Suppressor macrophage treated with lipopolysaccharide for 4 hours (primary cell): ENCODE results near the gene PLBD2.
A peak's percentile ranks its signal among the peaks of the same experiment; 100 is the strongest.

Experiments used
- DNase-seq: peaks from one replicate; pipeline ENCODE4 v3.0.0-alpha.2; 2020

PLBD2 gene

DNA sequence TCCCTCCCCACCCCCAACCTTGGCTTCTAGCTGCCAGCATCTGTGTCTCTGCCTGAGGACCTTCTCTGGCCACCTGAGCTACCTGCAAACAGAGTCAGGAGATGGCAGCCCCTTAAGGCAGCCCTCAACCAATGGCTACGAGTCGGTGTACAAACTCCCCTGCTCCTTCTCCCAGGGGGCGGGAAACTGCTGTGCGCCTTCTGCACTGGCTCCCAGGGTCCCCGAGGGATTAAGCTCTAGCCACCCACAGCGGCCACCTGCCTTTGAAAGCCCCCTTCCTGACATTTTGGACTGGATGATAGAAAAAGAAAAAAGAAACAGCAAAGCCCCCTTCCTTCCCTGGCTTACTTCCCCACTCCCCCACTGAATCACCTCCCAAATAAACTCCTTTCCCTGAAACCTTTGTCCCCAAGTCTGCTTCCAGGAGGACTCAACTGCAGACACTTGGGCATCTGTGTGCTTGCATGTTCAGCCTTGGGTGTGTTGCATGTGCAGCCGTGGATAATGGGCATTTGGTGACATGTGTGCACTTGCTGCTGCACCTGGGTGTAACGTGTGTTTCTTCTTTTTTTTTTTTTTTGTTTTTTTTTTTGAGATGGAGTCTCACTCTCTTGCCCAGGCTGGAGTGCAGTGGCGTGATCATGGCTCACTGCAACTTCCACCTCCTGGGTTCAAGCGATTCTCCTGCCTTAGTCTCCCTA, 39.3 kb downstream of the PLBD2 start:
- no peak for DNase-seq

DNA sequence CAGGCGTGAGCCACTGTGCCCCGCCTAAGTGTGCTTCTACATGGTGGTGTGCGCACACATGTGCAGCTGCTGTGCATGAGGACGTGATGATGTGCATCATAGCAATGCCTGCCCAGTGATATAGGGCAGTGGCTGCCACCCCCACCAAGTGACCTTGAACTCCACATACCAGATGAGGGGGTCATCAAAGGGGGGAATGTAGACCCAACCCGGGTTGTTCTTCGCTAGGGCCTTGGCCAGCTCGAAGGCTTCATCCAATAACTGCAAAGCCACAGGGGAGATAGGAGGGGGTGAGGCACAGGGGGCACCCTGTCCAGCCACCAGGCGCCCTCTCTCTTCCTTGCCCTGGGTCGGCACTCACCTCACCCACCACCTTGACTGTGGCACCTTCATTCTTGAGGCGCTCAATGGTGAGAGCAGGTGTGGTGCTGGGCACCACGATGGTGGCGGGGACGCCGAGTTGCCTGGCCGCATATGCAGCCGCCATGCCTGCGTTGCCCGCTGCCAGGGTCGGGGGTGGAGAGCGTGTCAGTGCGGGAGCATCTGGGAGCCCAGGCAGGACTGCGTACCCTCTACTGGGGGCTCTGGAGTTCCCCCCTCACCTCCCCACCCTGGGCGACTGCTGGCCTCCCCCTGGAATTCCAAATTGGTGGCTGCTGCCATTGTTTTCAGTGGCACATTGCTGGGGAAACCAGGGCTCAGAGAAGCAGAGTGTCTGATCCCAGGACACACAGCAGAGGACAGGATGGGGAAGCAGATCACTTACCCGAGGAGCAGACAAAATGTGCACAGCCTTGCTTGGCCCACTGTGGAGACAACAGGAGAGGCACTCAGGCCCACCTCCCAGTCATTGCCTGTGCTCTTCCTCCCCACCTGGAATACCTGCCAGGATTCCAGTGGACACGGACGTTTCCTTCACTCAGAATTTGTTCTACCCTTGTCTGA, 40.2 kb downstream of the PLBD2 start:
- DNase-seq: no peak

DNA sequence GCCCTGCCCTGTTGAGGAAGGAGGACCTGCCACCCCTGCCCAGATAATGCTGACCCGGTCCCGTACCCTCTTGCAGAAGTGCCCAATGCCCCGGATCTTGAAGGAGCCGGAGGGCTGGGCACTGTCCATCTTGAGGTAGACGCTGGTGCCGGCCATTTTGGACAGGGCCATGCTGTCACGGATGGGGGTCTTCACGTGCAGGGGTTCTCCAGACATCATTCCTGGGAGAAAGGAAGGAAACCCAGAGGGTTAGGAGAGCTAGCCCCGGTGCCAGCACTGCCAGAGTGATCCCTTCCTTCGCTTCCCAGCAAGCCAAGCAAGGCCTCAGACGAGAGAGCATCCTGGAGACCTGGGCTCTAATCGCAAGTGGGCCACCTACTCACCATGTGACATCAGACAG, 41.1 kb downstream of the PLBD2 start:
- no peak for DNase-seq

DNA sequence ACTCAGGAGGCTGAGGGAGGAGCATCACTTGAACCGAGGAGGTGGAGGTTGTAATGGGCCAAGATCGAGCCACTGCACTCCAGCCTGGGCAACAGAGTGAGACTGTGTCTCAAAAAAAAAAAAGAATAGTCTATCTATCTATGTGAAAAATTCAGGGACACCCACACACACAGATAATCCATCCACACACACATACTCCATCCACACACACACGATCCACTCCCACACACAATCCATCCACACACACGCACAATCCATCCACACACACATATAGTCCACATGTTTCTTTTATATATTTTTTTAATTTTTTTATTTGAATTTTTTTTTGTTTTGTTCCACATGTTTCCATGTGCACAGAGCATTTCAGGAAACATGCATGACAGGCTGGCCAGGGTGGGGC, 42.0 kb downstream of the PLBD2 start:
- no peak for DNase-seq

DNA sequence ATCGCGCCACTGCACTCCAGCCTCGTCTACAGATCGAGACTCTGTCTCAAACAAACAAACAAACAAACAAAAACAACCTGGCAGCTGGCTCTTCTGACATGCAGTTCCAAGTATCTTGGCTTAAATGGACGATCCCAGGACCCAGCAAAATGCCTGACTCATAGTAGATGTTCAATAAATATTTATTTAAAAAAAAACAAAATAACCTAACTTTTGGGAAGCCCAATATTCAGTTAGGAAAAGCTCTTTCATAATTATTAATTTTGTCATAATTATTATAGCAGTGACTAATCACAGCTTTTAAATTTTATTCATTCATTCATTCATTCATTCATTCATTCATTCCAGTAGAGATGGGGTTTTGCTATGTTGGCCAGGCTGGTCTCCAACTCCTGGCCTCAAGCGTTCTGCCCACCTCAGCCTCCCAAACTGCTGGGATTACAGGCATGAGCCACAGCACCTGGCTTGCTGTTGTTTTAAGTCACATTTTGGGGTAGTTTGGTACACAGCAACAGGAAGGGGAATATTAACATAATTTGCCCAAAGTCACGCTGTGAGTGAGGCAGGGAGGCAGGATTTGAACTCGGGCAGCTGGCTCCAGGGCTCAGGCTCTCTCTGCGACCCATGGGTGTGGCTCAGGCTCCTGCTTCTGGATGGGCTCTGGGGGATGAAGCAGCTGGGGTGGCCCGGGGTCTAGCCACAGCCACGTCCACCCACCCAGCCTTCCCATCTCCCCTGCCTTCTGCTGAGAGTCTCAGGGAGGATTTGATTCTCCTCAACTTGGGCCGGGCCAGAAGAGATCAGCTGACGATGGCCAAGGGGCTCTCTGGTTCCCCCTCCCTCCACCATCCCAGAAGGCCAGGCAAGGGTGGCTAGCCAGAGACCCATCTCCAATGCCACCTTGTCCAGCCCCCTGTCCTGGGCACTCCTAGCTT, 42.9 kb downstream of the PLBD2 start:
- DNase-seq: no peak

DNA sequence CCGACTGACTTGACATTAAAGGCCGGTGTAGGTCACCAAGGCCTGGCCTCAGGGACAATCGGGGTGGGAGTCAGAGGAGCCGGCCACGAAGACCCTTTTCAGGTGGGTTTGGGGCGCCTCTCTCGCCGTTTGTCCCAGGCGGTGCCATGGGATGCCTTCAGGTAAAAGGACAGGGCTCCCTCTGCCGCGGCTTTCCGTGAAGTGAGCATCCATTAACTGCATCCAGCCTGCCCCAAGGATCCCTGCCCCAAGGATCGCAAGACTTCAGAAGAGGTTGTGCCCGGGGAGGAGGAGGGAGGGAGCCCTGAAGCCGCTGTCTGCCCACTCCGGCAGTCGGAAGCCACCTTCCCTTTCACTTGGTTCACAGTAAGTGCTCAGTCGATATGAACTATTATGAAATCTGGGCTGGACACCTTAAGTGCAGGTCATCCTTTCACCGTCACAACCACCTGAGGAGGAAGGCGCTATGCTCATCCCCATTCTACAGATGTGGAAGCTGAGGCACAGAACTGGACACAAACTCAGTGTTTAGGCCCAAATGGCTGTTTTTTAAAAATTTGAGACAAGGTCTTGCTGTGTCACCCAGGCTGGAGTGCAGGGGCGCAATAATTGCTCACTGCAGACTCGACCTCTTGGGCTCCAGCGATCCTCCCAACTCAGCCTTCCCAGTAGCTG, 44.3 kb downstream of the PLBD2 start:
- no peak for DNase-seq

DNA sequence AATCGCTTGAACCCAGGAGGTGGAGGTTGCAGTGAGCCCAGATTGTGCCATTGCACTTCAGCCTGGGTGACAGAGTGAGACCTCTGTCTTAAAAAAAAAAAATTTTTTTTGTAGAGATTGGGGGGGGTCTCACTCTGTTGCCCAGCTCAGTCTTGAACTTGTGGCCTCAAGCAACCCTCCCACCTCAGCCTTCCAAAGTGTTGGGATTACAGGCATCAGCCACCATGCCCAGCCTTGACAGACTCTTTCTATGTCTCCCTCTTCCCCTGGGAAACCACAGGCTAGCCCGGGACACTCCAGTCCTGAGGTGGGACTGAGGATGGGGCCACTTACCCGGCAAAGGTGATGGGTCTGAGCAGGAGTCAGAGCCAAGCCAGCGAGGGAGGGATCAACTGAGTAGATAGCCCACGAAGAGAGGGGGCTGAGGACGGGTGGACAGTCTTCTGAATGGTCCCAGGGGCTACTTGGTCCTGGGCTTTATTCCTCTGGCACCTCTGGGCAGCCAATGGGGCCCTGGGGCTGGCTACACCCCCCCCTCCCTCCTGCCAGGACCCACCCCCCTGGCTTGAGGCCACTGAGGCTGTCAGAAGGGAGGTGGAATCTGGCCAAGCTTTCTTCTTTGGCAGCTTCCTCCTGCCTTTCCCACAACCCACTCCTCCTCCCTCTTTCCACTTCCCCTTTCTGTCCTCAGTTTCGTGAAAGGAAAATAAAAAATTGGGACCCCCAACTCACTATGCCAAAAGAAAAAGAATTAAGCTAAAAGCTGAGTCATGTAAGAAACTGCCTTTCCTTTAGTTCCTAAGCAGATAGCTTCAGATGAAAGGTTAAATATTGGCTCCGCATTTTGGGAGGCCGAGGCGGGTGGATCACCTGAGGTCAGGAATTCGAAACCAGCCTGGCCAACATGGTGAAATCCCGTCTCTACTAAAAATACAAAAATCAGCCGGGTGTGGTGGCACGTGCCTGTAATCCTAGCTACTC, 45.3 kb downstream of the PLBD2 start, which contains the start of gene SDS:
Gene SDS, minus strand, starts transcription at position 453 of the 981 bp plus-strand sequence. CDS start 4,179 bp downstream, outside the sequence.
- DNase-seq: peak; percentile 90

DNA sequence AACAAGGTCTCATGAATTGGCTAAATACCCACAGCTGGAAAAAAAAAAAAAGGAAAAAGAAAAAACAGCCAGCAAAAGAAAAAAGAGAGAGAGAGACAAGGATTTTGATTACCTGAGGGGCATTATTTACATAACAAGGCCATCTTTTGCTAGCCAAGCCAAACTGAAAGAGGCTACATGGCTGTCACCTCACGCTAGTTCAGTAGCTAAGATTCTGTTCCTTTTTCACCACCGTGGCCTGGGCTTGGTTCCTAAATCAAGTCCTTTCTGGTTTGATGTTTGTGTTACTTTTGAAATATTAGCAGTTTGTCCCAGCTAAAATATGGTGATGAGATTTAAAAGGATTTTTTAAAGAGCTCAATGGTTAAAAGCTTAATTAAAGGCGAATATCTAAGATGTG, 47.3 kb downstream of the PLBD2 start:
- peak; percentile 73 for DNase-seq

DNA sequence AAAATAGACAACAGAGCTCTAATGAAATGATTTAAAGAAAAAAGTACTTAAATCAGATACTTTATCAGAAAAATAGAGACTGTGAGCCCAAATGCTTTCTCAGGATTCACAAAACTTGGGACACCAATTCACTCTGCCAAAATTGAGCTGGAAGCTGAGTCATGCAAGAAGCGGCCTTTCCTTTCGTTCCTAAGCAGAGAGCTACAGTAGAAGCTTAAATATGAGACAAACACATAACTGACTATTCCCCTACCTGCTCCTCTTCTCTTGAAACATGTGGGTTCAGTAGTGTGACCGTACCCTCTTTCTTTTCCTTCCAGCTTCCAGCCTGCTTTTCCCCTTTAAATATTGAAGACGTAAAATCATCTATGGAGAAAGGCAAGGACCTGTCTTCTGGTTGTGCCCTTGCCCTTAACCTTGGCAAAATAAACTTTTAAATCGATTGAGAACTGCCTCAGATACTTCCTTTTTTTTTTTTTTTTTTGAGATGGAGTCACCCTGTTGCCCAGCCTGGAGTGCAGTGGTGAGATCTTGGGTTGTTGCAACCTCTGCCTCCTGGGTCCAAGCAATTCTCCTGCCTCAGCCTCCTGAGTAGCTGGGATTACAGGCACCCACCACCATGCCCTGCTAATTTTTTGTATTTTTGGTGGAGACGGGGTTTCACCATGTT, 49.7 kb downstream of the PLBD2 start:
- DNase-seq: peak; percentile 60

DNA sequence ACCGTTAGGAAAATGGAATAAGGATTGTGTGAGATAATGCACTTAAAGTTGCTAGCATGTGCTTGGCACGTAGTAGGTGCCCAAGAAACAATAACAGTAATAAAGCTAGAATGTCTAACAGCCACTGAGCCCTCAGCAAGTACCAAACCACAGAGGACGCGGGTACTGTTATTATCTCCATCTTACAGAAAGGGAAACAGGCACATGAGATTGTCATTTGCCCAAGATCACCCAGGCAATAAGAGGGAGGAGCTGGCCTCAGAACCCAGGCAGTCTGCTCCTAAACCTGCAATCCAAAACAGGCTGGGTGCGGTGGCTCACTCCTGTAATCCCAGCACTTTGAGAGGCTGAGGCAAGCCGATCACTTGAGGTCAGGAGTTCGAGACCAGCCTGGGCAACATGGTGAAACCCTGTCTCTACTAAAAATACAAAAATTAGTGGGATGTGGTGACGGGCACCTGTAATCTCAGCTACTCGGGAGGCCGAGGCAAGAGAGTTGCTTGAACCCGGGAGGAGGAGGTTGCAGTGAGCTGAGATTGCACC, 50.4 kb downstream of the PLBD2 start:
- no peak for DNase-seq

DNA sequence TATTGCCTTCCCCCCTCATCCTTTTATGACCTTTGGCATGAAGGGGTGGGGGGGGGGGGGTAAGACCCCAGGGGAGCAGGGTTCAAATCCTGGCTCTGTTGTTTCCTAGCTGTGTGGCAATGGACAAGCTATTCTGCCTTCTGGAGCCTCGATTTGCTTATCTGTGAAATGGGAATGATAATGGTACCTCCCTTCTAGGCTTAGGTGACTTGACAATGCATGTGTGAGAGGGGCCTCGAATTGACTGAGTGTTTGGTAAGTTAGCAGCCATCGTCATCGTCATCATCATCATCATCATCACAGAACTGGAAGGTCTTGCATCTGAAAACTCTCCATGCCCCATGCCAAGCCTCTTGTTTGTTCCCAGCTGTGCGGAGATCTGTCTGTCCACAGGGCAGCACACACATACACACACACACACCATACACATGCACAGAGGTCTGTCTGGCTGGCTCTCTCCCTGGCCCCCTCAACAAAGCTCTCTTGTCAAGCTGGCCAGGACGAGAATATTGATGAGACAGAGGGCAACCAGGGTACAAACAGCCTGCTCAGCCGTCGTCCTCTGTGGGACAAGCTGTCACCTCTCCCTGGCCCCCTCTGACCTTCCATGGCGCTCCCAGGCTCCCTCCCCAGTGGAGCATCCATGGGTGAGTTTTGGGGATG, 51.2 kb downstream of the PLBD2 start:
- DNase-seq: no peak

DNA sequence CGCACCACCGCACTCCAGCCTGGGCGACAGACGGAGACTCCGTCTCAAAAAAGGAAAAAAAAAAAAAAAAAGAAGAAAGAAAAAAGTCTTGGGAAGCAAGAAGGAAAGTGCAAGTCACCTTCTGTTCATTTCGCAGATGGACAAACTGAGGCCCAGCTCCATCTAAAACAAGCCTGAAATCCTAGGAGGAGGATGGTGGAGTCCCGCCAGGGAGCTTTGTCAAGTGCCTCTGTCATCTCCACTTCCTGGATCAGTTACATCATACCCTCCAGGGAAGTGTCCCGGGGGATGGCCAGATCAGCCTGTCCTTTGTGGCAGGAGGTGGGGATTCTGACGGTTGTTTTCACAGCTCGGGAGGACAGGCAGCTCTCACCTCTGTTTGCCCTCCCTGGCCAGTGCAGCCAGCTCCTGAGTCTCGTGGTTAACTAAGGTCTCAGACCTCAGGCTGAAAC, 55.1 kb downstream of the PLBD2 start:
- peak; percentile 79 for DNase-seq

DNA sequence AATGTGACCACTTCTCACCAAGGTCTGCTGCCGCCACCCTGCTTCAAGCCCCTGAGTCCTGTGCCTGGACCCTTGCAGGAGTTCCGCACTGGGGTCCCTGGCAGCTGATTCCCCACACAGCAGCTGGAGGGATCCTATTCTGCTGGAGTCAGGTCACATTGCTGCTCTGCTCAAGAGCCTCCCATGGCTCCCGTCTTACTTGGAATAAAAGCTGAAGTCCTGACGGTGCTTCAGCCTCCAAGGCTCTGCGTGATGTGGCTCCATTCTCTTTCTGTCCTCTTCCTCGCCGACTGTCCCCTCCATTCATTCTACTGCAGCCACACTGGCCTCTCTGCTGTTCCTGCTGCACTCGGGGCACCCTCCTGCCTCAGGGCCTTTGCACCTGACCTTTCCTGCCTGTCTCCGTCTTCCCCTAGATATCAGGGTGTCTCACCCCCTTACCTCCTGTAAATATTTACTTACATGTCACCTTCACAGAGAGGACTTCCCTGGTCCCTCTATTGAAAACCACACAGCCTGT, 56.2 kb downstream of the PLBD2 start:
- no peak for DNase-seq

DNA sequence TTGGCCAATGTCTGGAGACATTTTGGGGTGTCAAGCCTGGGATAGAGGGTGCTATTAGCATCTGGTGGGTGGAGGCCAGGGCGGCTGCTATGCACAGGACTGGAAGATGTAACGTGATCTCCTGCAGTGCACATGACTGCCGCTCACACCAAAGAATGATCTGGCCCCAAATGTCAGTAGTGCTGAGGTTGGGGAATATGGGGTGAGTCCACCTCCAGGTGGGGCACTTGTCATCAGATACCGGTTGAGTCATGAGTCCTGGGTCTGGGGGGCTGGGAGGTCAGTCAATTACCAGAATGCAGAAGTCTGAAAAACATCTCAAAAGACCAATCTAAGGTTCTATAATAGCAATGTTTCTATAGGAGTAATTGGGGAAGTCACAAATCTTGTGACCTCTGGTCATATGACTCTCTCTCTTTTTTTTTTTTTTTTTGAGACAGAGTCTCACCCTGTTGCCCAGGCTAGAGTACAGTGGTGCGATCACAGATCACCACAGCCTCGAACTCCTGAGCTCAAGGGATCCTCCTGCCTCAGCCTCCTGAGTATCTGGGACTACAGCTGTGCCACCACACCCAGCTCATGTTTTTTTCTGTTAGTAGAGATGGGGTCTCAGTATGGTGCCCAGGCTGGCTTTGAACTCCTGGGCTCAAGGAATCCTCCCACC, 57.8 kb downstream of the PLBD2 start:
- peak; percentile 95 for DNase-seq

DNA sequence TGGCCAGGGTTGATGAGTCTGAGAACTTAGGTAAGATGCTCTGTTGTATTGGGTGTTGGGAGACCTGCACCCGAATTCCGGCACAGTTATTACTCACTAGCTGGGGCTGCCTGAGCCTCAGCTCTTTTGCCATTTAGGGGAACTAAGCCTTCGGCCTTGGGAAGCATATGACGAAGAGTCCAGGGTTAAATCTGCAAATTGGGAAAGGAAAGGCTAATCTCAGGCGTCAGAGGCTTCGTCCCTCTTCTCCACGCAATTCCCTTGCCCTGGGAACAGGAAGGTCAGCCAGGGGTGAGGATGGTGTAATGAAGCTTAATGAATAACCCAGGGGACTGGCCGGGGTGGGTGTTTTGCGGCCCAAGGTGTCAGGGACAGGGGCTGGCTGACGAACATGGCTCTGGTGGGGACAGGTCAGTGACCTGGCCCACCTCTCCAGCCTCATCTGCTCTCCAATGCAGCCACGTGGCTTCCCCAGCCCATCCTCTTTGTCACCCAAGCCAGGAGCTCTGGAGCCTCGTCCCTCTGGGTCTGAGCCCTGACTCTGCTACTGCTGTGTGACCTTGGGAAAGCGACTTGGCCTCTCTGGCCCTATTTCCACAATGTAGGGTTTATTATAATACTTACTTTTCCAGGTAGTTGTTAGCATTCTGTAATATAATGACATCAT, 60.0 kb downstream of the PLBD2 start:
- peak; percentile 97 for DNase-seq

DNA sequence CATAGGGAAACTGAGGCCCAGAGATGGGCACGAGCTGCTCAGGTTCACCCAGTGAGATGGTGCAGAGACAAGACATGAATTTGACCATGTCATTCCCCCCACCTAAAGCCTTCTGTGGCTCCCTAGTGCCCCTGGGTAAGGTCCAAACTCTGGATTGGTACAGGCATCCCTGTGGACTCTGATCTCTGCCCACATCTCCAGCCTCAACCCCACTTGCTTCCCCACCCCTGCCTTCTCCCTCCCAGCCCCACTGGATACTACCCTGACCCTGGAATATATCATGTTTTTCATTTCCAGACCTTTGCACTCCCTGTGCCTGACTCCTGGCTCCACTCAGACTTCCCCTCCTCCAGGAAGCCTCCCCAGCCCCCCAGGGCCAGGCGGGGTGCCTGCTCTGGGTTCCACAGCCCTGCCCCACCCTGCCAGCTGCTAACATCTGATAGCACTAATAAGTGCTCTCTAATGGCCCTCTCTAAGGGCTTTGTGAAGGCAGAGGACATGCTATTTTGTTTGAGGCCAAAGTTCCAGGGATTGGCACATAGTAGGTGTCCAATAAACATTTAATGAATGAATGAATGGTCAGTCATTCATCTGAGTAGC, 62.7 kb downstream of the PLBD2 start:
- no peak for DNase-seq

DNA sequence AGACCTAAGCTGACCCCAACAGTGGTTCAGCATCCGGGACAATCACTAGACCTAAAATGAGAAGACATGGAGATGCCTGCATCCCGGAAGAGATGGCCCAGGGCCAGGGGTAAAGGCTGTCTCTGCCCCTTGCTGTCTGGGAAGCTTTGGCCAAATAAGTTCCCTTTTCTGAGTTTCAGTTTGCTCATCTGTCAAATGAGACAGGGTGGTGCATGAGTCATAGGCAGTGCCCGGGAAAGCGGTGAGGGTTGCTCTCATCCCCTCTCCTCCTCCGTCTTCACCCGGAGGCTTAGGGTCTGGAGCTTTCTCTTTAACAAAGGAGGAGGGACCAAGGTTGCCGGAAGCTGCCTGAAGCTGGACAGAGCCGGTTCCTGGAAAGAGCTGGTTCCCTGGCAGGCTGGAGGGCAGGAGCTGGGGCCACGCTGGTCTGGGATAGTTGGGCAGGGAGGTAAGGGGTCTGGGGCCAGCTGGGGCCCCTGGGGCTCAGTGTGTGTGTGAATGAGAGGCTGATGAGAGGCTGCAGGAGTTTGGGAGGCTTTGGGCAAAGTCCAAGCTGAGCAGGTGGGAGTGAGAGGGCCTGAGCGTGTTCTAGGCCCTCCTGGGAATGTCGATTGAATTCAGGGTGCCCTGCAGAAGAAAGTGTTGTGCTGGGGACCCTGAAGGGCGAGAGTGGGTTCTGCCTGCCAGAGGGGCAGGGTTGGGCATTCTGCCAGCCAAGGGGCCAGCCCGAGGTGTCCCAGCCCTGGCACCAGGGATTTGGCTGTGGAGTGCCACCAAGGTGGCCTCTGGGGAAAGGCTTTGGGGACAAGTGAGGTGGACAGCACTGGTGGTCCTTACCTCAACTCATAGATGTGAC, 63.9 kb downstream of the PLBD2 start, which contains the start of gene SDSL:
Gene SDSL, plus strand, starts transcription at position 351 of the 856 bp plus-strand sequence. CDS start 5,603 bp downstream, outside the sequence.
- peak; percentile 98 for DNase-seq
